Measurements from ENCODE around the gene RAB9B. TPM values are rescaled to one million over a fixed set of nuclear protein-coding genes. Genes with fewer than 3 reads are reported as not detected.

Gene RAB9B
- total and polyA plus RNA-seq, 9 donors: 17.0 to 27.4 (median 21.8) TPM

DNA sequence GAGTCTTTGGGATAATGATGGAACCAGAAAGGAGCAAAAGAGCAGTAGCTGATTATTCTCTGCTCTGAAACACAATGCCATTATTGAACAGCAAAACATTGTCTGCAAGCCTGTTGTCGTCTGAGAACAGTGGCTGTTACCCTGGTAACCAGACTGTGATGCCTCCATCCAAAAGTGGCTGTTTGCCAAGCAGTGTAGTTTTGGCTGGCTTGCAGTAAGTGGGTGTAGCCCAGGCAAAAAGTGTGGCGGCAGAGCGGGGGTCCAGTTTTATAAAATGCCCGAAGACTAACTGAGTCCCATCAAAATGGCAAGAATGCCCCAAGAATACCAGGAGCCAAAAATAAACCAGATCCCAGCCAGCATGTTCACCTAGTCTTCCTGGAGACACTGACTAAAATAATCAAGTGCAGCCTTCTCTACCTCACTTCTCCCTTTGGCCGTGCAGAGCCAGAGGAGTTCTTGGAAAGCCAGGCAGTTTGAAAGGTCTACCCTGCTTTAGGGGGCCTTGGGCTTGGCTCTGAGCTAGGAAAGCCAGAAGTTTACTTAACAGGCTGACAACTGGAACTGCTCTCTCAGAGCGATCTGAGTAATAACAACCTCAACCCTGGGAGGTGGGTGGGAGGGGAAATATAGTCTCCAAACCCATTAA, 52.8 kb downstream of the RAB9B start:
- DNase-seq: peak; percentile 73
- WGBS (ENCODE audit: insufficient coverage): 47% methylated on average over 2 of the region's 6 CpGs
- H3K27ac ChIP-seq (ENCODE audit: low read length): peak overlapping the region; percentile 62

GRCh38 chrX:103776546-103776945, 55.5 kb downstream of the RAB9B start, which contains the start of gene PLP1:
PLP1 (plus strand) TSS chrX:103776840; CDS start chrX:103776996, 156 bp downstream.
- Histone ChIP-seq H3K4me1 (ENCODE audit: control insufficient read depth, insufficient read depth, low read length) (peaks cover 12% of the 10 kb centered on the region), H3K36me3 (ENCODE audit: control insufficient read depth, insufficient read depth, low read length) (no peaks in the 10 kb centered on the region), H3K27me3 (ENCODE audit: control insufficient read depth, insufficient read depth, low read length) (peaks cover 40% of the 10 kb centered on the region), H3K27ac (ENCODE audit: low read length) (peak within 1 kb of the TSS; percentile 86), H3K4me3 (ENCODE audit: low read length) (peak within 1 kb of the TSS; percentile 48), H3K9me3 (replicated peaks; ENCODE audit: control insufficient read depth, low read depth, low read length) (no peaks in the 10 kb centered on the region)
- peak; percentile 93 for DNase-seq
- WGBS (ENCODE audit: insufficient coverage): 45% methylated on average over 2 of the region's 2 CpGs

More for the DNA sequence above, 52.8 kb downstream of the RAB9B start:
- H3K4me3 ChIP-seq (ENCODE audit: low read length): no peak overlapping the region
- H3K4me1 ChIP-seq (ENCODE audit: control insufficient read depth, insufficient read depth, low read length): peaks cover 24% of the 10 kb centered on the region
- H3K27me3 ChIP-seq (ENCODE audit: control insufficient read depth, insufficient read depth, low read length): peaks cover 31% of the 10 kb centered on the region
- no peaks in the 10 kb centered on the region for H3K9me3 ChIP-seq (replicated peaks; ENCODE audit: control insufficient read depth, low read depth, low read length)
- H3K36me3 ChIP-seq (ENCODE audit: control insufficient read depth, insufficient read depth, low read length): no peaks in the 10 kb centered on the region

GRCh38 chrX:103774070-103774642, 57.9 kb downstream of the RAB9B start:
- DNase-seq: no peak
- no peak overlapping the region for H3K27ac ChIP-seq (ENCODE audit: low read length)
- H3K27me3 ChIP-seq (ENCODE audit: control insufficient read depth, insufficient read depth, low read length): peaks cover 42% of the 10 kb centered on the region
- no peaks in the 10 kb centered on the region for H3K9me3 ChIP-seq (replicated peaks; ENCODE audit: control insufficient read depth, low read depth, low read length)
- no peaks in the 10 kb centered on the region for H3K36me3 ChIP-seq (ENCODE audit: control insufficient read depth, insufficient read depth, low read length)
- peaks cover 2% of the 10 kb centered on the region for H3K4me1 ChIP-seq (ENCODE audit: control insufficient read depth, insufficient read depth, low read length)
- H3K4me3 ChIP-seq (ENCODE audit: low read length): no peak overlapping the region
- WGBS (ENCODE audit: insufficient coverage): 79% methylated on average over 6 of the region's 6 CpGs

GRCh38 chrX:103773445-103773844, 58.6 kb downstream of the RAB9B start:
- no peak for DNase-seq
- Histone ChIP-seq H3K27ac (ENCODE audit: low read length) (no peak overlapping the region), H3K4me3 (ENCODE audit: low read length) (no peak overlapping the region), H3K9me3 (replicated peaks; ENCODE audit: control insufficient read depth, low read depth, low read length) (no peaks in the 10 kb centered on the region), H3K36me3 (ENCODE audit: control insufficient read depth, insufficient read depth, low read length) (no peaks in the 10 kb centered on the region), H3K4me1 (ENCODE audit: control insufficient read depth, insufficient read depth, low read length) (peaks cover 3% of the 10 kb centered on the region), H3K27me3 (ENCODE audit: control insufficient read depth, insufficient read depth, low read length) (peaks cover 43% of the 10 kb centered on the region)
- 83% methylated on average over 1 of the region's 3 CpGs for WGBS (ENCODE audit: insufficient coverage)

Other genes starting within 250 kb of the RAB9B start
- 51.2 TPM for gene TCEAL4, start 246.7 kb downstream of the RAB9B start, total RNA-seq
- gene TCEAL4, start 246.7 kb downstream of the RAB9B start, polyA plus RNA-seq (ENCODE audit: insufficient read depth in 1 of 8, insufficient read length in 8 of 8, low replicate concordance in 1 of 8): 100 to 1,000 TPM in 4 of 8 donors, 10 to 100 TPM in 4; 87.3 to 126 (median 98.8) TPM
- 6.3 TPM for gene TCEAL3, start 224.3 kb downstream of the RAB9B start, total RNA-seq
- 10 to 100 TPM in 6 of 8 donors, 1 to 10 TPM in 2; 9.2 to 17.9 (median 12.8) TPM for gene TCEAL3, start 224.3 kb downstream of the RAB9B start, polyA plus RNA-seq (ENCODE audit: insufficient read depth in 1 of 8, insufficient read length in 8 of 8, low replicate concordance in 1 of 8)
- 52.1 TPM for gene TCEAL1, start 203.3 kb downstream of the RAB9B start, total RNA-seq
- gene TCEAL1, start 203.3 kb downstream of the RAB9B start, polyA plus RNA-seq (ENCODE audit: insufficient read depth in 1 of 8, insufficient read length in 8 of 8, low replicate concordance in 1 of 8): 10 to 100 TPM; 57.3 to 69.2 (median 63.0) TPM
- 327 TPM for gene MORF4L2, start 145.6 kb downstream of the RAB9B start, total RNA-seq
- gene MORF4L2, start 145.6 kb downstream of the RAB9B start, polyA plus RNA-seq (ENCODE audit: insufficient read depth in 1 of 8, insufficient read length in 8 of 8, low replicate concordance in 1 of 8): 100 to 1,000 TPM; 222 to 301 (median 249) TPM
- gene TMEM31, start 121.3 kb downstream of the RAB9B start, total RNA-seq: 0.18 TPM
- gene TMEM31, start 121.3 kb downstream of the RAB9B start, polyA plus RNA-seq (ENCODE audit: insufficient read depth in 1 of 8, insufficient read length in 8 of 8, low replicate concordance in 1 of 8): under 1 TPM in 7 of 8 donors, not detected in 1; 0.43 to 0.92 (median 0.70) TPM
- gene PLP1, start 55.4 kb downstream of the RAB9B start, total RNA-seq: 72.8 TPM
- 100 to 1,000 TPM in 2 of 8 donors, 10 to 100 TPM in 6; 44.2 to 147 (median 75.2) TPM for gene PLP1, start 55.4 kb downstream of the RAB9B start, polyA plus RNA-seq (ENCODE audit: insufficient read depth in 1 of 8, insufficient read length in 8 of 8, low replicate concordance in 1 of 8)
- gene TMSB15B, start 130.4 kb upstream of the RAB9B start, total RNA-seq: 11.3 TPM
- 10 to 100 TPM in 6 of 8 donors, 1 to 10 TPM in 2; 8.2 to 13.9 (median 11.0) TPM for gene TMSB15B, start 130.4 kb upstream of the RAB9B start, polyA plus RNA-seq (ENCODE audit: insufficient read depth in 1 of 8, insufficient read length in 8 of 8, low replicate concordance in 1 of 8)
- not detected for gene H2BW1, start 181.5 kb upstream of the RAB9B start, total RNA-seq
- not detected for gene H2BW1, start 181.5 kb upstream of the RAB9B start, polyA plus RNA-seq (ENCODE audit: insufficient read depth in 1 of 8, insufficient read length in 8 of 8, low replicate concordance in 1 of 8)
- not detected for gene H2BW2, start 207.7 kb upstream of the RAB9B start, total RNA-seq
- under 1 TPM; 0.26 to 0.83 (median 0.44) TPM for gene H2BW2, start 207.7 kb upstream of the RAB9B start, polyA plus RNA-seq (ENCODE audit: insufficient read depth in 1 of 8, insufficient read length in 8 of 8, low replicate concordance in 1 of 8)
- 5.3 TPM for gene TMSB15C, start 244.0 kb upstream of the RAB9B start, total RNA-seq
- 1 to 10 TPM; 4.5 to 8.4 (median 4.9) TPM for gene TMSB15C, start 244.0 kb upstream of the RAB9B start, polyA plus RNA-seq (ENCODE audit: insufficient read depth in 1 of 8, insufficient read length in 8 of 8, low replicate concordance in 1 of 8)